DND-41 (cell line): ENCODE data around the gene PAK1.

ENCODE experiments used
- ATAC-seq: fragments of 200-7000 bp; cut with Tn5 transposase; 3 replicates; pipeline ENCODE4 v1.9.1; 2021; ENCODE audit warnings: low read depth; ENCODE audit not compliant: insufficient read depth
- DNase-seq: peaks from one replicate; pipeline ENCODE4 v3.0.0-alpha.2; 2020
- H2AFZ ChIP-seq: 2 replicates; pipeline ENCODE4 v1.6.0; 2012; ENCODE audit warnings: low read depth, low read length
- H3K27ac ChIP-seq: 2 replicates; pipeline ENCODE4 v1.5.1; 2012; ENCODE audit warnings: low read length, inconsistent platforms
- H3K27me3 ChIP-seq: fragments of 200-600 bp; sonication (generic); 2 replicates; pipeline ENCODE4 v1.6.0; 2012; ENCODE audit warnings: low read length, mild to moderate bottlenecking, inconsistent platforms; ENCODE audit not compliant: insufficient read depth, poor library complexity
- H3K36me3 ChIP-seq: 2 replicates; pipeline ENCODE4 v1.5.1; 2012; ENCODE audit warnings: low read length, inconsistent platforms; ENCODE audit not compliant: insufficient read depth
- H3K4me1 ChIP-seq: 2 replicates; pipeline ENCODE4 v1.5.1; 2012; ENCODE audit warnings: mild to moderate bottlenecking, low read length; ENCODE audit not compliant: insufficient read depth
- H3K4me2 ChIP-seq: 2 replicates; pipeline ENCODE4 v1.6.0; 2012; ENCODE audit warnings: mild to moderate bottlenecking, moderate library complexity, low read length, inconsistent platforms; ENCODE audit not compliant: insufficient read depth
- H3K4me3 ChIP-seq, 2 experiments: fragments of 200-600 bp in 1 of 2; shearing (Covaris generic) in 1 of 2; 2 replicates each; pipeline ENCODE4 v1.5.1; 2012 to 2016; ENCODE audit warnings: inconsistent platforms in 2 of 2, low read length in 2 of 2, mild to moderate bottlenecking in 2 of 2, low read depth in 1 of 2, moderate library complexity in 1 of 2
- H3K79me2 ChIP-seq: 2 replicates; pipeline ENCODE4 v1.6.0; 2012; ENCODE audit warnings: low read length, inconsistent platforms; ENCODE audit not compliant: insufficient read depth
- H3K9ac ChIP-seq: 2 replicates; pipeline ENCODE4 v1.6.0; 2012; ENCODE audit warnings: low read depth, mild to moderate bottlenecking, inconsistent platforms, low read length, moderate library complexity
- H3K9me3 ChIP-seq: 2 replicates; pipeline ENCODE4 v1.5.1; 2012; ENCODE audit warnings: low read length, moderate library complexity, mild to moderate bottlenecking, inconsistent platforms; ENCODE audit not compliant: insufficient read depth, severe bottlenecking
- H4K20me1 ChIP-seq: 2 replicates; pipeline ENCODE4 v1.6.0; 2012; ENCODE audit warnings: low read length; ENCODE audit not compliant: insufficient read depth
- CTCF ChIP-seq: IDR thresholded peaks from 2 replicates; pipeline ENCODE4 v1.5.1; 2012; ENCODE audit warnings: borderline replicate concordance, low read length, moderate library complexity, mild to moderate bottlenecking; ENCODE audit not compliant: poor library complexity, severe bottlenecking; ENCODE audit errors: extremely low read depth
- EZH2 ChIP-seq: IDR thresholded peaks from 3 replicates; pipeline ENCODE4 v1.6.1; 2012; ENCODE audit warnings: borderline replicate concordance, low read depth, mild to moderate bottlenecking, moderate library complexity, low read length, inconsistent platforms; ENCODE audit not compliant: severe bottlenecking

The PAK1 gene

GRCh38 chr11:77418971-77419597 lies 54.8 kb downstream of the PAK1 start:
- Histone ChIP-seq H3K27ac (no peak overlapping the region), H3K9me3 (no peaks in the 10 kb centered on the region), H3K27me3 (no peaks in the 10 kb centered on the region), H3K4me3 (no peak overlapping the region), H4K20me1 (no peaks in the 10 kb centered on the region), H3K79me2 (no peaks in the 10 kb centered on the region), H3K4me1 (no peaks in the 10 kb centered on the region), H3K4me2 (no peak overlapping the region), H3K9ac (no peak overlapping the region), H2AFZ (no peak overlapping the region), H3K36me3 (no peaks in the 10 kb centered on the region)
- ATAC-seq (no peak), DNase-seq (no peak)
- TF ChIP-seq CTCF (no peak), EZH2 (no peak)

- Histone ChIP-seq H3K79me2 (no peaks in the 10 kb centered on the region), H2AFZ (no peak overlapping the region), H3K4me1 (no peaks in the 10 kb centered on the region), H3K9ac (no peak overlapping the region), H4K20me1 (no peaks in the 10 kb centered on the region), H3K27me3 (no peaks in the 10 kb centered on the region), H3K9me3 (no peaks in the 10 kb centered on the region), H3K36me3 (no peaks in the 10 kb centered on the region), H3K4me3 (no peak overlapping the region), H3K27ac (no peak overlapping the region), H3K4me2 (no peak overlapping the region)
- TF ChIP-seq CTCF (no peak), EZH2 (no peak)
- no peak for DNase-seq
- no peak for ATAC-seq
Measured at GRCh38 chr11:77418155-77418970, 55.5 kb downstream of the PAK1 start.

- no peak for TF ChIP-seq EZH2
- no peak for TF ChIP-seq CTCF
- no peak overlapping the region for H3K4me3 ChIP-seq
- no peak overlapping the region for H3K9ac ChIP-seq
- H3K27me3 ChIP-seq = no peaks in the 10 kb centered on the region
- 0 out of 2 replicates have a peak, but pooled peaks cover 3% of the 10 kb centered on the region for H3K79me2 ChIP-seq
- no peaks in the 10 kb centered on the region for H4K20me1 ChIP-seq
- H3K9me3 ChIP-seq = no peaks in the 10 kb centered on the region
- ATAC-seq (no peak), DNase-seq (no peak)
- no peaks in the 10 kb centered on the region for H3K36me3 ChIP-seq
- no peak overlapping the region for H3K27ac ChIP-seq
- no peak overlapping the region for H3K4me2 ChIP-seq
- H2AFZ ChIP-seq = no peak overlapping the region
- H3K4me1 ChIP-seq = peaks cover 9% of the 10 kb centered on the region
Measured at GRCh38 chr11:77416357-77416756, 57.5 kb downstream of the PAK1 start.
